ENCODE measurements around the gene RXFP2. TPM values are rescaled to one million over a fixed set of nuclear protein-coding genes. Genes with fewer than 3 reads are reported as not detected.

RXFP2 gene
- total and polyA plus RNA-seq, 2 experiments from 2014 or later, result not detected

GRCh38 chr13:31835932-31836331 lies 96.6 kb downstream of the RXFP2 start:
- no peak for TF ChIP-seq CTCF (IDR thresholded peaks at IDR 0.05; ENCODE audit: low read depth, low read length)

DNA sequence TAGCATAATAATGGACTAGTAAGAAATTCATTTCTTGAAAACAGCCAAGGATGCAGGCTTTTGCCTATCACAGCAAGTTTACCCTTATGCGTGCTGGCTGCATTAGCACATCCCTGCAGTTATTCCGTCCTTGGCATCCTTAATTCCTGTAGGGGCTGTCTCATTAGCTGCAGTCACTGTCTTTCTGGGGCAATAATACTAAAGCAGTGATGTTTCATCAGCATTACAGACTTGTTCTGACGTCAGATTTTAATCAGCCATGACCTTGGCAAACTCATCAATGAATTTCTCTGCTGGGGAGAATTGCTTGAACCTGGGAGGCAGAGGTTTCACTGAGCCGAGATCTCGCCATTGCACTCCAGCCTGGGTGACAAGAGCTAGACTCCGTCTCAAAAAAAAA lies 103.7 kb downstream of the RXFP2 start:
- Histone ChIP-seq H3K36me3 (no peaks in the 10 kb centered on the region), H3K4me1 (ENCODE audit: low read depth) (no peaks in the 10 kb centered on the region), H3K9me3 (ENCODE audit: low read depth) (no peaks in the 10 kb centered on the region), H3K27me3 (peaks cover 70% of the 10 kb centered on the region), H3K4me3 (no peak overlapping the region), H3K27ac (no peak overlapping the region)
- no peak for DNase-seq (ENCODE audit: low read depth in 1 of 2, low spot score in 1 of 2)
- TF ChIP-seq CTCF (IDR thresholded peaks at IDR 0.05; ENCODE audit: low read depth, low read length), result no peak

More at GRCh38 chr13:31835932-31836331, 96.6 kb downstream of the RXFP2 start:
- DNase-seq (ENCODE audit: low read depth in 1 of 2, low spot score in 1 of 2), result peak in 1 of 2 donors; percentile 29
- Histone ChIP-seq H3K9me3 (ENCODE audit: low read depth) (no peaks in the 10 kb centered on the region), H3K27me3 (peaks cover 14% of the 10 kb centered on the region), H3K36me3 (no peaks in the 10 kb centered on the region), H3K4me1 (ENCODE audit: low read depth) (no peaks in the 10 kb centered on the region), H3K27ac (no peak overlapping the region), H3K4me3 (no peak overlapping the region)

GRCh38 chr13:31846182-31846938 lies 107.0 kb downstream of the RXFP2 start:
- peak overlapping the region; percentile 71 for H3K4me3 ChIP-seq
- no peaks in the 10 kb centered on the region for H3K4me1 ChIP-seq (ENCODE audit: low read depth)
- TF ChIP-seq CTCF (IDR thresholded peaks at IDR 0.05; ENCODE audit: low read depth, low read length), result no peak
- no peak overlapping the region for H3K27ac ChIP-seq
- DNase-seq (ENCODE audit: low read depth in 1 of 2, low spot score in 1 of 2), result peak; percentile 91 to 97
- peaks cover 77% of the 10 kb centered on the region for H3K27me3 ChIP-seq
- no peaks in the 10 kb centered on the region for H3K9me3 ChIP-seq (ENCODE audit: low read depth)
- H3K36me3 ChIP-seq, result no peaks in the 10 kb centered on the region

GRCh38 chr13:31846961-31847752 lies 107.8 kb downstream of the RXFP2 start:
- no peaks in the 10 kb centered on the region for H3K9me3 ChIP-seq (ENCODE audit: low read depth)
- no peaks in the 10 kb centered on the region for H3K36me3 ChIP-seq
- H3K27ac ChIP-seq, result no peak overlapping the region
- peak in 1 of 2 donors; percentile 4 for DNase-seq (ENCODE audit: low read depth in 1 of 2, low spot score in 1 of 2)
- peaks cover 74% of the 10 kb centered on the region for H3K27me3 ChIP-seq
- H3K4me3 ChIP-seq, result peak overlapping the region; percentile 71
- no peaks in the 10 kb centered on the region for H3K4me1 ChIP-seq (ENCODE audit: low read depth)
- TF ChIP-seq CTCF (IDR thresholded peaks at IDR 0.05; ENCODE audit: low read depth, low read length), result no peak

- H3K27ac ChIP-seq, result no peak overlapping the region
- no peaks in the 10 kb centered on the region for H3K36me3 ChIP-seq
- no peak for DNase-seq (ENCODE audit: low read depth in 1 of 2, low spot score in 1 of 2)
- H3K27me3 ChIP-seq, result peaks cover 59% of the 10 kb centered on the region
- H3K9me3 ChIP-seq (ENCODE audit: low read depth), result no peaks in the 10 kb centered on the region
- H3K4me1 ChIP-seq (ENCODE audit: low read depth), result no peaks in the 10 kb centered on the region
- TF ChIP-seq CTCF (IDR thresholded peaks at IDR 0.05; ENCODE audit: low read depth, low read length), result no peak
- no peak overlapping the region for H3K4me3 ChIP-seq
Observed at GRCh38 chr13:31848621-31849020, 109.3 kb downstream of the RXFP2 start.

All from cardiac muscle cell (in vitro differentiated cells and primary cell).